ENCODE data around the gene DYNC1I1. TPM values are rescaled to one million over a fixed set of nuclear protein-coding genes. Genes with fewer than 3 reads are reported as not detected.

DYNC1I1 gene
- total and polyA plus RNA-seq, 2 experiments from 2014 or later = 1.4 to 4.1 TPM

- Histone ChIP-seq H3K27ac (ENCODE audit: low read depth) (no peak overlapping the region), H4K20me1 (replicated peaks; ENCODE audit: insufficient read depth) (no peaks in the 10 kb centered on the region), H3F3A (replicated peaks; ENCODE audit: low read depth) (no peaks in the 10 kb centered on the region), H3K27me3 (ENCODE audit: insufficient read depth) (no peaks in the 10 kb centered on the region), H3K9me2 (ENCODE audit: insufficient read depth) (no peaks in the 10 kb centered on the region), H3K4me1 (ENCODE audit: insufficient read depth) (no peaks in the 10 kb centered on the region), H3K4me2 (no peak overlapping the region), H3K36me3 (ENCODE audit: insufficient read depth) (no peaks in the 10 kb centered on the region), H2AFZ (no peak overlapping the region), H3K79me2 (replicated peaks; ENCODE audit: insufficient read depth) (no peaks in the 10 kb centered on the region), H3K4me3 (no peak overlapping the region)
- Mint-ChIP-seq H3K4me3 (no peak overlapping the region), H3K27me3 (ENCODE audit: insufficient read depth, low read depth, poor library complexity) (no peaks in the 10 kb centered on the region), H3K4me1 (no peaks in the 10 kb centered on the region), H3K9me3 (no peaks in the 10 kb centered on the region), H3K27ac (no peak overlapping the region), H3K36me3 (ENCODE audit: low read depth) (no peaks in the 10 kb centered on the region)
- no peak for TF ChIP-seq EZH2phosphoT487 (IDR thresholded peaks at IDR 0.05; ENCODE audit: unreplicated experiment)
- TF ChIP-seq POLR2AphosphoS5 (IDR thresholded peaks at IDR 0.05; ENCODE audit: low read depth) = no peak
- TF ChIP-seq ZNF462 (CRISPR knock-in tag; IDR thresholded peaks at IDR 0.05) = no peak
- no peak for TF ChIP-seq EZH2 (IDR thresholded peaks at IDR 0.05; ENCODE audit: low read depth, unreplicated experiment)
- DNase-seq (ENCODE audit: low spot score) = no peak
- no peak for ATAC-seq
Measured at GRCh38 chr7:95925971-95926370, 153.6 kb downstream of the DYNC1I1 start.

GRCh38 chr7:95927756-95928155, 155.4 kb downstream of the DYNC1I1 start:
- ATAC-seq (no peak), DNase-seq (ENCODE audit: low spot score) (no peak)
- H3K27ac ChIP-seq (ENCODE audit: low read depth) = no peak overlapping the region
- no peak for TF ChIP-seq ZNF331 (CRISPR knock-in tag; IDR thresholded peaks at IDR 0.05; ENCODE audit: low read depth)
- no peak for TF ChIP-seq JUNB (IDR thresholded peaks at IDR 0.05; ENCODE audit: unreplicated experiment)
- no peak for TF ChIP-seq EZH2 (IDR thresholded peaks at IDR 0.05; ENCODE audit: low read depth, unreplicated experiment)
- no peak for TF ChIP-seq ETS1 (IDR thresholded peaks at IDR 0.05)
- no peaks in the 10 kb centered on the region for H3K27me3 ChIP-seq (ENCODE audit: insufficient read depth)
- no peaks in the 10 kb centered on the region for H3K36me3 ChIP-seq (ENCODE audit: insufficient read depth)
- no peaks in the 10 kb centered on the region for H3K79me2 ChIP-seq (replicated peaks; ENCODE audit: insufficient read depth)
- H2AFZ ChIP-seq = no peak overlapping the region; the same call in 1 of the 2 replicates
- H3K4me2 ChIP-seq = no peak overlapping the region
- H3F3A ChIP-seq (replicated peaks; ENCODE audit: low read depth) = no peaks in the 10 kb centered on the region
- no peaks in the 10 kb centered on the region for H3K4me1 ChIP-seq (ENCODE audit: insufficient read depth)
- H3K36me3 Mint-ChIP-seq (ENCODE audit: low read depth) = no peaks in the 10 kb centered on the region
- no peak overlapping the region for H3K27ac Mint-ChIP-seq
- no peaks in the 10 kb centered on the region for H3K4me1 Mint-ChIP-seq
- H3K9me3 Mint-ChIP-seq = no peaks in the 10 kb centered on the region
- H3K4me3 ChIP-seq = no peak overlapping the region
- H4K20me1 ChIP-seq (replicated peaks; ENCODE audit: insufficient read depth) = no peaks in the 10 kb centered on the region
- H3K27me3 Mint-ChIP-seq (ENCODE audit: insufficient read depth, low read depth, poor library complexity) = no peaks in the 10 kb centered on the region
- H3K9me2 ChIP-seq (ENCODE audit: insufficient read depth) = no peaks in the 10 kb centered on the region
- H3K4me3 Mint-ChIP-seq = no peak overlapping the region

All from GM23338 (cell line).